SK-N-SH (cell line): ENCODE results near the gene CDH18.
A peak's percentile ranks its signal among the peaks of the same experiment; 100 is the strongest.

Experiments
- CTCF ChIP-seq: fragments of 200-600 bp; sonication (generic); IDR thresholded peaks from 2 replicates; pipeline ENCODE4 v1.6.1; 2017; ENCODE audit warnings: antibody characterized with exemption, mild to moderate bottlenecking, moderate library complexity
- EZH2phosphoT487 ChIP-seq: fragments of 200-600 bp; sonication (generic); IDR thresholded peaks from 2 replicates; pipeline ENCODE4 v1.6.1; 2017; ENCODE audit warnings: low read depth, mixed run types, mild to moderate bottlenecking, antibody characterized with exemption, moderate library complexity, borderline replicate concordance
- NRF1 ChIP-seq: IDR thresholded peaks from 2 replicates; pipeline ENCODE4 v1.6.1; 2012; ENCODE audit warnings: low read depth, mild to moderate bottlenecking, low read length
- POLR2AphosphoS5 ChIP-seq: IDR thresholded peaks from 2 replicates; pipeline ENCODE4 v1.6.1; 2012; ENCODE audit warnings: low read depth, low read length
- REST ChIP-seq: IDR thresholded peaks from 2 replicates; pipeline ENCODE4 v1.6.1; 2012; ENCODE audit warnings: mild to moderate bottlenecking, low read depth, low read length, moderate library complexity
- TAF1 ChIP-seq: IDR thresholded peaks from 2 replicates; pipeline ENCODE4 v1.6.1; 2012; ENCODE audit warnings: low read depth, mild to moderate bottlenecking, low read length, moderate library complexity, borderline replicate concordance
- TF ChIP-seq, protein P1 (sequence below): fragments of 150-350 bp; IDR thresholded peaks from 2 replicates; pipeline ENCODE4 v1.6.1; 2017; ENCODE audit warnings: antibody characterized with exemption, low read length, low read depth, borderline replicate concordance

DNA sequence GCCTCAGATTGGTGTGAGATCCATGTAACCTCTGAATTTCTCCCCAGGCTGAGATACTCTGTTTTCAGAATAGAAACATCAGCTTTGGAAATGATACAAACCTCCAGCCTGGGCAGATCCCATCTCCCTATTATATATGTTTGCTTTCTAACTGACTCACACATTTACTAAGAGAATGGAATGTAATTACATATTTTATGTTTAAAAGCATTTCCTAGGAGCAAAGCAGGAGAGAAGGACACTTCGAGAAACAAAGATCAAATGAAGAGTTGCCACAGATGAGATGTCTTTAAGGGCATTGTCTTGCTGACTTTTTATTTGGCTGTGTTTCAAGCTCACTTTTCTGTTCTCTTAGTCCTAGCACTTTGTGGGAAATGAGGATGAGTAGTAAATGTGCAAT is 96.3 kb downstream of the CDH18 start:
- TF ChIP-seq CTCF, result no peak
- no peak for TF ChIP-seq EZH2phosphoT487
- TF ChIP-seq TAF1, result no peak
- TF ChIP-seq, protein P1, sequence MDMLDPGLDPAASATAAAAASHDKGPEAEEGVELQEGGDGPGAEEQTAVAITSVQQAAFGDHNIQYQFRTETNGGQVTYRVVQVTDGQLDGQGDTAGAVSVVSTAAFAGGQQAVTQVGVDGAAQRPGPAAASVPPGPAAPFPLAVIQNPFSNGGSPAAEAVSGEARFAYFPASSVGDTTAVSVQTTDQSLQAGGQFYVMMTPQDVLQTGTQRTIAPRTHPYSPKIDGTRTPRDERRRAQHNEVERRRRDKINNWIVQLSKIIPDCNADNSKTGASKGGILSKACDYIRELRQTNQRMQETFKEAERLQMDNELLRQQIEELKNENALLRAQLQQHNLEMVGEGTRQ, result no peak
- TF ChIP-seq NRF1, result no peak
- TF ChIP-seq REST, result no peak
- TF ChIP-seq POLR2AphosphoS5, result peak; percentile 15; the same call in 1 of the 2 replicates
